Fibroblast of the aortic adventitia (primary cell): ENCODE measurements around the gene SLC7A10. TPM values are rescaled to one million over a fixed set of nuclear protein-coding genes. Genes with fewer than 3 reads are reported as not detected.
"Not testable (repeated sequence)": the region's sequence is repeated elsewhere in the genome, so short reads cannot be mapped to it uniquely, and the experiment has no call there.

ENCODE experiments used
- DNase-seq: peaks from one replicate; pipeline ENCODE4 v3.0.0-alpha.2; 2010; ENCODE audit warnings: low read depth
- H3K4me3 ChIP-seq: 2 replicates; pipeline ENCODE4 v1.5.1; 2011; ENCODE audit warnings: low read depth, mild to moderate bottlenecking, control low read depth, low read length, moderate library complexity
- CTCF ChIP-seq: IDR thresholded peaks from 2 replicates; pipeline ENCODE4 v1.5.1; 2011; ENCODE audit warnings: mild to moderate bottlenecking, low read length, control low read depth, inconsistent platforms; ENCODE audit not compliant: insufficient read depth
- total RNA-seq: library from RNA; depleted of rRNA; stranded (reverse); fragments of >200 nt; gene quantifications from 2 replicates; pipeline ENCODE4 v1.2.3, GENCODE V29; 2012; ENCODE audit warnings: low replicate concordance

SLC7A10 gene
- total RNA-seq, 1 donor = not detected

GRCh38 chr19:33227242-33227650, 1.6 kb upstream of the SLC7A10 start:
- no peak for DNase-seq
- no peak overlapping the region for H3K4me3 ChIP-seq

GRCh38 chr19:33226550-33227241, 1.0 kb upstream of the SLC7A10 start:
- no peak for TF ChIP-seq CTCF
- no peak for DNase-seq
- no peak overlapping the region for H3K4me3 ChIP-seq

More at GRCh38 chr19:33227242-33227650, 1.6 kb upstream of the SLC7A10 start:
- no peak for TF ChIP-seq CTCF

- no peak overlapping the region for H3K4me3 ChIP-seq
- no peak for TF ChIP-seq CTCF
- no peak for DNase-seq
These were observed 774 bp downstream of the SLC7A10 start for GRCh38 chr19:33224694-33225457.

GRCh38 chr19:33222255-33222654, 3.4 kb downstream of the SLC7A10 start:
- not testable (repeated sequence) for H3K4me3 ChIP-seq, DNase-seq

GRCh38 chr19:33221638-33222037, 4.0 kb downstream of the SLC7A10 start:
- TF ChIP-seq CTCF = no peak
- no peak for DNase-seq
- no peak overlapping the region for H3K4me3 ChIP-seq

- DNase-seq = no peak
- no peak overlapping the region for H3K4me3 ChIP-seq
- TF ChIP-seq CTCF = no peak
These were observed 4.9 kb downstream of the SLC7A10 start for GRCh38 chr19:33220735-33221134.

GRCh38 chr19:33220115-33220514, 5.5 kb downstream of the SLC7A10 start:
- H3K4me3 ChIP-seq = no peak overlapping the region
- no peak for TF ChIP-seq CTCF
- DNase-seq = no peak
